H1 (cell line): Measurements from ENCODE around the gene NUTM2F. TPM values are rescaled to one million over a fixed set of nuclear protein-coding genes. Genes with fewer than 3 reads are reported as not detected.

Source experiments
- SRF ChIP-seq: IDR thresholded peaks from 2 replicates; pipeline ENCODE4 v1.6.1; 2011; ENCODE audit warnings: mild to moderate bottlenecking, low read depth, low read length, moderate library complexity
- polyA plus RNA-seq, 7 experiments: library from polyadenylated mRNA; depleted of rRNA in 3 of 7; stranded (reverse) in 5 of 7; unstranded in 2 of 7; fragments of >200 nt in 5 of 7; fragments of 200-250 nt in 2 of 7; gene quantifications; 1 replicate in 5 of 7; 2 replicates in 1 of 7; 4 replicates in 1 of 7; pipeline versions ENCODE4 v1.2.1 to v1.2.3, GENCODE V29; 2011 to 2013; ENCODE audit warnings: missing spikeins in 2 of 7, mixed read lengths in 2 of 7
- total RNA-seq: library from RNA; stranded (reverse); fragmentation: NEBNext Ultra II Directional; extraction: Animal tissue kit (Norgen Biotek cat#: 25700); gene quantifications from 2 replicates; pipeline ENCODE4 v1.2.1, GENCODE V29; 2021

Gene NUTM2F
- total and polyA plus RNA-seq, 2 of the 8 experiments (the other 6 are each of a cell fraction or from before 2014, with no cell fraction given): 0.06 to 0.19 TPM

DNA sequence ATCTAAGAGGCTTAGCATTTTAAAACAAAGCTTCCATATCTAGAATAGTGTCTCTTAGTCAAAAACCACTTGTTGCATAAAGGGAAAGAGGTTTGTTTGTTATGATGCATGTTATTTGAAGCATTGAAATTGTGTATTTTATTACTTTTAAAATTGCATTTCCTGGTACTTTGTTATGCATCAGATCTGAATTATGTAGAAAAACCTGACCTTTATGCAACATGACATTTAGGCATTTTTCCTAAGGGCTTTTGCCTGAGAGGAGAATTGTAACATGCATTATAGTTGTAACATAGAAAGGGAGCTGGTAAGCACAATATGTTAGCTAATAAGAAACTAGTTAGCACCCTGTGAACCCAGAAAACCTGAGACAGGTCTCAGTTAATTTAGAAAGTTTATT is 47.3 kb downstream of the NUTM2F start (continued):
- no peak for TF ChIP-seq SRF
